NCI-H82 (cell line): ENCODE results near the gene ZDHHC21.

Source experiments
- DNase-seq: peaks from one replicate; lab custom pipeline; 2025; lab: John Stamatoyannopoulos, UW

The ZDHHC21 gene

GRCh38 chr9:14693251-14693861 lies at the start of gene ZDHHC21:
ZDHHC21 (minus strand) TSS chr9:14693432; CDS start chr9:14674340, 19,092 bp downstream.
- DNase-seq, result peak; percentile 64

- peak; percentile 5 for DNase-seq
Observed at GRCh38 chr9:14741369-14741768, 48.1 kb upstream of the ZDHHC21 start.

GRCh38 chr9:14733133-14733532 lies 39.9 kb upstream of the ZDHHC21 start:
- no peak for DNase-seq

GRCh38 chr9:14731294-14731981 lies 38.2 kb upstream of the ZDHHC21 start:
- no peak for DNase-seq

GRCh38 chr9:14730461-14730898 lies 37.2 kb upstream of the ZDHHC21 start:
- no peak for DNase-seq

GRCh38 chr9:14723301-14723700 lies 30.1 kb upstream of the ZDHHC21 start:
- DNase-seq, result no peak

- no peak for DNase-seq
Observed at GRCh38 chr9:14722391-14723035, 29.3 kb upstream of the ZDHHC21 start, which contains the start of gene CER1. CER1 (minus strand) TSS chr9:14722733; CDS start chr9:14722672, 61 bp downstream.

GRCh38 chr9:14719231-14719923 lies 26.1 kb upstream of the ZDHHC21 start:
- DNase-seq, result no peak

GRCh38 chr9:14715102-14715501 lies 21.9 kb upstream of the ZDHHC21 start:
- no peak for DNase-seq

GRCh38 chr9:14713187-14713767 lies 20.0 kb upstream of the ZDHHC21 start:
- no peak for DNase-seq

GRCh38 chr9:14710804-14711203 lies 17.6 kb upstream of the ZDHHC21 start:
- DNase-seq, result no peak

- DNase-seq, result no peak
Observed at GRCh38 chr9:14706530-14707140, 13.4 kb upstream of the ZDHHC21 start.

GRCh38 chr9:14705079-14705478 lies 11.8 kb upstream of the ZDHHC21 start:
- no peak for DNase-seq

- DNase-seq, result no peak
Observed at GRCh38 chr9:14704281-14704680, 11.0 kb upstream of the ZDHHC21 start.

- no peak for DNase-seq
Observed at GRCh38 chr9:14702200-14702720, 9.0 kb upstream of the ZDHHC21 start.

GRCh38 chr9:14692470-14693250 lies 572 bp downstream of the ZDHHC21 start:
- peak; percentile 62 for DNase-seq

- no peak for DNase-seq
Observed at GRCh38 chr9:14690948-14691730, 2.1 kb downstream of the ZDHHC21 start.

GRCh38 chr9:14687042-14687719 lies 6.1 kb downstream of the ZDHHC21 start:
- no peak for DNase-seq

GRCh38 chr9:14686168-14686567 lies 7.1 kb downstream of the ZDHHC21 start:
- DNase-seq, result no peak
